ENCODE results near the gene STON1.
"Not testable (repeated sequence)": the region's sequence is repeated elsewhere in the genome, so short reads cannot be mapped to it uniquely, and the experiment has no call there.

STON1 gene

DNA sequence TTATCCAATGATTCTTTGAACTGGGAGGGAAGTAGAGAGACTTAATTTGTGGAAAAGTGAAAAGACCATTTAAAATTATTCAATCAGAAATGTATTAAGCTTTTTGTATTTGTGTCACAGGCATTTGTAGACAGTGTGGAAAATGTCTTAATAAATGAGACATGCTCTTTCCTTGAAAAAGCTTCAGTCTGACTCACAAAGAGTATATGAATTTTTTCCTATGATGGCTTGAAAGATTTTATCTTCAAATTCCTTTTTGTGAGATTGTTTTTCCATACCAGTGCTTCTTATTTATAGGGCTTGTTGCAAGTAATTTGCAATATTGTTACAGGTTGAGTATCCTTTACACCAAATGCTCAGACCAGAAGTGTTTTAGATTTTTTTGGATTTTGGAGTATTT is 39.5 kb downstream of the STON1 start:
- no peak for DNase-seq (ENCODE audit: low read depth)

DNA sequence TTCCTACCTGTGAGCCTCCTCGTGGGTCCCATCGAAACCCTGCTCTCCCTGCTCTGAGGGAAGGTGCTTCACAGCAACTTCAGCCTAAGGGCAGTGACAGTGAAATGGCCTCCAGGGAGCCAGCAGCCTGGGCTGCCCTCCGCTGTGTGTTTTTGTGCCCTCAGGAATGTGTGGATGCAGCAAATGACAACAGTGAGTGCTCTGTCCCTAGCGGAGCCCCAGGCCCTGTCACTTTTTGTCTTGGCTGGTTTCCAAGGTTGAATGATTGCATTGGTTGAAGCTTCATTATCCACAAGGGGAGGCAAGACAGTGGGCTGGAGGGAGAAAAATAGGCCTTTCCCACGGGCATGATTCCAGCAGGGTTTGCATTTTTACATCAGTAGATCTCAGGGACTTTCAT is 42.9 kb downstream of the STON1 start:
- no peak for DNase-seq (ENCODE audit: low read depth)

DNA sequence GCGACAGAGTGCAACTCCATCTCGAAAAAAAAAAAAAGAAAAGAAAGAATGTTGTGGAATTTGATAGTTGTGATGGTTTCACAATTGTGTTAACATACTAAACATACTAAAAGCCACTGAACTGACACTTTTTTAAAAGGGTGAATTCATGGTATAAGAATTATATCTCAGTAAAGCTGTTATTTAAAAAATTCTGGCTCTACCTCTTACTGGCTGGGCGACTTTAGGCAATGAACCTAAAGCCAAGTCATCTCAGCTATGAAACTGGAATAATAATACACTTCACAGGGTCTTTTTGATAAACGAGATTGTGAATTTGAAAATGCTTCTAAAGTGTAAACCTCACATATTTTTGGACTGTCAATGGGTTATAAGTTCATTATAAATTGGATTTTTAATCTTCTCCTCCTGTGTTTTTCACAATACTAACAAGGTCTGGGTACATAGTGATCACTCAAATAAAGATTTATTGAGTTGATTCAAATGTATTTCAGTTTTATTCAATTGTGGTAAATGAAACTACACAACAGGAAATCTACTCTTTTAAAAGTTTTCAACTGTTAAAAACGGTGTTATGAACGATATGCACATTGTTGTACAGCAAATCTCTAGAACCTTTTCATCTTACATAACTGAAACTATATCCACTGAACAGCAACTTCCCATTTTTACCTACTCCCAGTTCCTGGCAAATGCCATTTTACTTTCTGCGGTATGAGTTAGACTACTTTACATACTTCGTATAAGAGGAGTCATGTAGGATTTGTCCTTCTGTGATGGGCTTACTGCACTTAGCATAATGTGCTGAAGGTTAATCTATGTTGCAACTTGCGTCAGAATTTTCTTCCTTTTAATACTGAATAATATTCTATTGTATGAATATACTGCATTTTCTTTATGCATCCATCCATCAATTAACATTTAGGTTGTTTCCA is 44.7 kb downstream of the STON1 start:
- no peak for DNase-seq (ENCODE audit: low read depth)

DNA sequence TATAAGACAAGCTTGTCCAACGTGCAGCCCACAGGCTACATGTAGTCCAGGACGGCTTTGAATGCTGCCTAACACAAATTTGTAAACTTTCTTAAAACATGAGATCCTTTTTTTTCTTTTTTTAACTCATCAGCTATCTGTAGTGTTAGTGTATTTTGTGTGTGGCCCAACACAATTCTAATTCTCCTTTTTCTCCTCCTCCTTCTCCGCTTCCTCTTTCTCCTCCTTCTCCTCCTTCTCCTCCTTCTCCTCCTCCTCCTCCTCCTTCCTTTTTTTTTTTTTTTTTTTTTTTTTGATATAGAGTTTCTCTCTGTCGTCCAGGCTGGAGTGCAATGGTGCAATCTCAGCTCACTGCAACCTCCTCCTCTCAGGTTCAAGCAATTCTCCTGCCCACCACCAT is 48.4 kb downstream of the STON1 start:
- no peak for DNase-seq (ENCODE audit: low read depth)

DNA sequence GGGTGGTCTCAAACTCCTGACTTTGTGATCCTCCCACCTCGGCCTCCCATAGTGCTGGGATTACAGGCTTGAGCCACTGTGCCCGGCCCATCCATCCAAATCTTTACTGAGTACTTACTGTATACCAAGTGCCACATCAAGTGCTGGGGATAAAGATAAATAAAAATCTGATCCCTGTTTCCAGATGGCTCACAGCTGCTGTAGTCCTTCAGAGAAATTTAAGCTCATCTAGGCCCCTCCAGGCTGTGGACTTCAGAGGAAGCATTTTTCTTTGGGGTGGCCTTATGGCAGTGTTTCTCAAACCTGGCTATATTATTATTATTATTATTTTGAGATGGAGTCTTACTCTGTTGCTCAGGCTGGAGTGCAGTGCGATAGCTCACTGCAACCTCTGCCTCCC is 54.0 kb downstream of the STON1 start:
- no peak for DNase-seq (ENCODE audit: low read depth)

DNA sequence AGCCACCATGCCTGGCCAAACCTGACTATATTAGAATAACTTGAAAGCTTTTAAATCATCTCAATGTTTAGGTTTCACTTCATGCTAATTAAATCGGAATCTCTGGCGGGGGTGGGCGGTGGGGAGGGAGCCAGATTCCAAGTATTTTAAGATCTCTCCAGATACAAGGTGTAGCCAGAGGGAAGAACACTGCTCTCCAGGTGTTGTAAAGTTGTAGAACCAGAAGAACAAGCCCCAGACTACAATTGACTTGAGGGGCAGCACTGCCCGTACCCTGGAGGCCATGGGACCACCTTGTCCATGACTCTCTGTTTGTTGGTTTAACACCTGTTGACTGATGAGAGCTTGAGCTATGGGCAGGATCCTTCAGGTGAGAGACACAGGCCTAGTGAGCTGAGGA is 54.6 kb downstream of the STON1 start:
- DNase-seq (ENCODE audit: low read depth): no peak

DNA sequence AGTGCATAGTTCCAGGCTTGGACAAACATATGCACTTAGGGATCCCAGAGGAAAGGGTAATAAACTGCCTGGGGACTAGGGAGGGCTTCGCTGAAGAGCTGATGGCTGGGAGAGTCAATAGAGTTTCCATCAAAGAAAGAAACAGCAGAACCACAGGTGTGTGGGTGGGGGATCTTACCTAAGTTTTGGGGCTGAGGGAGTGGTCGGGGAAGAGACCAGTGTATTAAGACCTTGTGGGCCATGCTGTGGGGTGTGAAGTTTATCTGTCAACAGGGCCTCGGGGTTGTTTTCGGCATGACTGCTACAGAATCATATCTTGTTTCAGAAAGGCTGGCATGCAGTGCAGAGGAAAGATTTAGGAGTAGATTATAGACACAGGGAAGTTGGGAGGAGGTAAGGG is 56.5 kb downstream of the STON1 start:
- DNase-seq (ENCODE audit: low read depth): no peak

DNA sequence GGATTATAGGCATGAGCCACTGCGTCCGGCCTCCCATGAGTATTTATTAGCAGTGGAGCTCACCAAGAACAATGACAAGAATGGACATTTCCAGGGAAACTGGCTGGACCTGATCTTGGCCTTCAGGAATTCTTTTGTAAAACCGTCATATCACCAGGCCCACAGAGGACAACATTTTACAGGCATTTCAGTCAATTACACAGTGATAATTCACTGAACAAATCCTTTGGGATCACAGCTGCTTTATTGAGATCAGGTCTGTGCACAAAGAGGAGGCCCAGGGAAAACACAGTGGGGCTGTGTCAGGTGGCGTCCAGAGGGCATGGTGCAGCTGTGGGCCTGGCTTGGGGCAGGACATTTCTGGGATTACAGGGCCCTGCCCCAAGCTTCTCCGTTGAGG is 57.6 kb downstream of the STON1 start:
- no peak for DNase-seq (ENCODE audit: low read depth)

DNA sequence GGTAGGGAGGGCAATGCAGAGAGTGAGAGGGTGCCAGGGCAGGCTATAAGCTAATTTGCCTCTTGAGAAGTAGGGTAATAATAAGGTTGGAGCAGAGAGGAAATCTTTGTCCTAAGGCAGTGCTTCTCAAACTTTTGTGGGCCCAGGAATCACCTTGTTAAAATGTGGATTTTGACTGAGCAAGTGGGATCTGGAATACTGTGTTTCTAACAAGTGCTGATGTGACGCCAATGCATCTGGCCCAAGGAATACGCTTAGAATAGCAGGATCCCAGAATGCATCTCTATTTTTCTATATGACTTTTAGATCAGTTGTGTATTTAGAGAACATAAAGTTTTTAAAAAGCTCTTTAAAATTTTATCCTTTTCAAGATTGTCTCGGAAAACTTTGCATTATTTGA is 58.0 kb downstream of the STON1 start:
- DNase-seq (ENCODE audit: low read depth): no peak

DNA sequence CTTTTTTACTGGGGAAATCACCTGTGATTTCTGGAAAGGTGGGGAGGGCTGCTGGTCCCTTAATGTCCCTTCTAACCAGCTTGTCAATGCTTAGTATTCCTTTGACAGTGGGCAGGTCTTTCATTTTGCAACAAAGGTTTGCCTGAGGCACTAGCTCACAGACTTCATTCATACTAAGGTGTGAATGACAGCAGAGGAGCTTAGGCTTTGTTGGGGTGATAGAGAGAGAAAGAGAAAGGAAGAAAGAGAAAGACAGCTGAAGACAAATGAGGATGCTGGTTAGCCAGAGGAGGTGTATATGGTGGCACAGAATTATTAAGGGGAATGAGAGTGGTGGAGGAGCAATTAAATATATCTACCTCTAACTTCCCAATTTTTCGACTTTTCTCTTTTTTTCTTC is 58.8 kb downstream of the STON1 start:
- no peak for DNase-seq (ENCODE audit: low read depth)

DNA sequence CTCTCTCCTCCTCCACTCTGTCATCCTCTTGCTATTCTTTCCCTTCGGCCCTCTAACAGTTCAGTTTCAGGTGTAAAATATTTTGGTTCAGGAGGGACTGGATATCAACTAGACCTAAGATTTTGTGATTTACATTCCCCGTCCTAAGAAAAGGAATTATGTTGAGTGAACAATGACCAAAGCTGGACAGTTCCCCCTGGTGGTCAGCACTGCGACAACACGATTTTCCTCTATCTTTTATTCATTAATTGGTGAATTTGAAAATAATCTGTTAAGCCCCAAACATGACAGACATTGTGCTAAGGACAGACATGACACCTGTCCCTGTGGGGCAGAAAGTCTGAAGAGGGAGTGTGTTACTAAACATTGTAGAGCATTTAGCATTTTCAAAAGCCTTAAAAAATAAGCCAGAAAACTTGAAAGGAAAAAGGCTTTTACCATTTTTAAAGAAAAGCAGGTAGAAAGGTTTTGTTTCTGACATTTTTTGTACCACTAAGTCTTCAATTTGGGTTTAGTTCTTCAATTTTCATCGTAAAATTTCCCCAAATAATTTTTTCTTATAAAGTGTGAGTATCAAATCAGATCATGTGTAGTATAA is 59.3 kb downstream of the STON1 start:
- DNase-seq (ENCODE audit: low read depth): no peak

DNA sequence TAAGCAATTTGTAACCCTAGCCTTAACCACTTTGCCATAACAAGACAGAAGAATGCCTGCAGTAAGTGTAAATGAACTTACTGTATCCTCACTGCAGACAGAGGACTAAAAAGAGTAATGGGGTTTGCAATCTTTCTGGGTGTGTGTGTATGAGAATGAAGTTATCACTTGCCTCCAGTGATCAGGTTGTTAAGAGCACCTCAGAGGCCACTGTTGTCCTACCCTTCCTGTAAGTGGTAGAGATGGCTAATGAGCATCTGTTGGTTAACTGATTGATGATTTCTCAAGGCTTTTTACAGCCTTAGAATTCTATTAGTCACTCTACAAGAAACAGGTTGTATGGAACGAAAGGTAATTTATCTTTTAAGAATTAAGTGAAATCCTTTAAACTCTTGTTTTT is 60.1 kb downstream of the STON1 start:
- DNase-seq (ENCODE audit: low read depth): no peak

DNA sequence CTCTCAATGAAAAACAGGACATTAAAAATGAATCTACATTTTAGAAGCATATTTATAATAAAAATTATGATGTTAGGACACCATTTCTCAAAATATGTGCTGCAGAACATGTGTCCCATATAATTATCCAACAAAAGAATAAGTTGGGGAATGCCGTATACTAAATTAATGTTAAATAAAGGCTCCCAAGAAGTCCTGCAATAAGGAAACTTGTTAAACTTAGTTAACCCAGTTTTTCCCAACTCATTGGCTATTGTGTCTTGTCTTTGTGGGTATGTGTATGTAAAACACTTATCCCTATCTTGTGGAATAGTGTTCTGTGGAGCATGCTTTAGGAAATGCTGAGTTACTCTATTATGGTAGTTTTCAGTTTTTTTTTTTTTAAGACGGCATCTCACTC is 62.1 kb downstream of the STON1 start:
- DNase-seq (ENCODE audit: low read depth): no peak

DNA sequence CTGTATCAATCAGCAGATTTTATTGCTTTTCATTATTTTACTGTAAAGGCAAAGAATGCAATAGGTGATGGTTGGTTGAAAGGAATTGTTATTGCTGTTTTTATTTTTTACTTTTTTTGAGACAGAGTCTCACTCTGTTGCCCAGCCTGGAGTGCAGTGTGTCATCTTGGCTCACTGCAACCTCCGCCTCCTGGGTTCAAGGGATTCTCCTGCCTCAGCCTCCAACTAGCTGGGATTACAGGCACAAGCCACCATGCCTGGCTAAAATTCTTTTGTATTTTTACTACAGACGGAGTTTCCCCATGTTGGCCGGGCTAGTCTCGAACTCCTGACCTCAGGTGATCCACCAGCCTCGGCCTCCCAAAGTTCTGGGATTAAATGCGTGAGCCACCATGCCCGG is 66.8 kb downstream of the STON1 start:
- not testable (repeated sequence) for DNase-seq (ENCODE audit: low read depth)

DNA sequence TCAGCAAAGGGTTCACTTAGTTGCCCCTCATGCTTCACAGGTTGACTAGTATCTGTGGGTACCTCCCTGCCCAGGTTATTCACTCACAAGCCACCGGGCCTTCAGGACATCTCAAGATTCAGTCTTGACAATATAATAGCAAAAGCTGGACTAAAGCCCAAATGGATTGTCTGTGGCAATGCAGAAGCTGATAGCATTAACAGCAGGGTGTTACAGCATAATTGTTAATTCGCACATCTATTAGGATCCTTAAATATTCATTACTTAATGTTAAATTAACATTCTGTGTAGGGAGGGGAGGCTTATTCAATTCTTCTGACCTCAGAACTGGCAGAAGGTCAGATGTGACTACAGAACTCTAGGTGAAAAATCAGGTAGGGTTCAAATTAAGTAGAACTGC is 67.5 kb downstream of the STON1 start:
- DNase-seq (ENCODE audit: low read depth): no peak

DNA sequence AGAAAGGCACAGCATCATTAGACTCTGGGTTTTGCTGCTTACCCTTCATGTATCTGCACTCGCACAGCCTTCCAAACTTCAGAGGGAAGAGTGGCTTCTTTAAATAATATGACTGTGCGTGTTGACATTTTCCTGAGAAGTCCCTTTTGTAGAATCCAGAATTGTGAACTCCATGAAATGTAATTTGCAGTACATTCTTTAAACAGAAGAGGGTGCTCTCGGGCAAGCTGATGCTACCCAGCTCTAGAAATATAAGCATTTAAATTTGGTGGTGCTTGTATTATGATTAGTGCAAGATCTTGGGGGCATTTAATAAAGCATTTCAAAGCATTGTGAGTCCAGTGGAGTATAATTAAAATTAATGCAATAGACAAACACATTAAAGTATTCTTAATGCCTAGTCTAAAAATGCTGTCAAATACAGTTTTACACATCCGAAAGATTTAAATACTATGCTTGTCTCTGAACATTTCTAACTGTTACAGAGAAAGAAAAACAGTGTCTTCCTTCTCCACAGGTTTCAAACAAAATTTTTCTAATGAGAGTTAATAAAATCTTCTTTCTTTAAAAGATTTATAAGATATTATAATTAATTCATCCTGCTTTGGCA is 70.4 kb downstream of the STON1 start:
- DNase-seq (ENCODE audit: low read depth): no peak

DNA sequence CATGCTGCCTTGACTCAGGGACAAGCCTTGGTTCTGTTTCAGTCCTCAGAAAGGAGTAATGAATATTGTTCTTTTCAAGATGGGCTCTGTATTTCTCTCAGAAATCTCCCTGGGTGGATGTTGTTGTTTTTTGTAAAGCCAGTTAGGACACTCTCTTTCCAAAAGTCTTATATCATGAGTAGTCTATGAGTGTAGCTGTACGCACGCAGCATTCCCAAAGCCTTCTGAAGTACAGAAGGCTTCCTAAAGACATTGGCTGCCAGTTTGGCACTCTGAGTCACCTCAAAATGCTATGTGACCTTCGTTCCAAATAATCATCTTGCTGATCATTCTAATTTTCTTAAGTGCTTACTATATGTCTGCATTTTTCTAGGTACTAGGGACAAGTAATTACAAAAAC is 71.0 kb downstream of the STON1 start:
- DNase-seq (ENCODE audit: low read depth): no peak

DNA sequence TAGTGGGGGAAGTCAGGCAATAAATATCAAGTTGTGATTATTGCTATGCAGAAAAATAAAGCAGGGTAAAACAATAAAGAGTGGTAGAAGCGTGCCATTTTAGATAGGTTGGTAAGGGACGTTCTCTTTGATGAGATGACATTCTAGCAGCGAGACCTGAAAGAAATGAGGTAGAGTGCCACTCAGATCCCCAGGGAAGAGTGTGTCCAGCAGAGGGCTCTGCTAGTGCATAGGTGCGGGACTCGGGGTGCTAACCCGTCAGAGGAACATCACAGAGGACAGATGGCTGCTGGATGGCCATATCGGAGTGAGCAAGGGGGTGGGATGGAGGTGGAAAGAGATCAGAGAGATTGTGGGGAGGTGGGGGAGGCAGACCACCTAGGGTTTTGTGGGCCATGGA is 71.4 kb downstream of the STON1 start:
- DNase-seq (ENCODE audit: low read depth): no peak

DNA sequence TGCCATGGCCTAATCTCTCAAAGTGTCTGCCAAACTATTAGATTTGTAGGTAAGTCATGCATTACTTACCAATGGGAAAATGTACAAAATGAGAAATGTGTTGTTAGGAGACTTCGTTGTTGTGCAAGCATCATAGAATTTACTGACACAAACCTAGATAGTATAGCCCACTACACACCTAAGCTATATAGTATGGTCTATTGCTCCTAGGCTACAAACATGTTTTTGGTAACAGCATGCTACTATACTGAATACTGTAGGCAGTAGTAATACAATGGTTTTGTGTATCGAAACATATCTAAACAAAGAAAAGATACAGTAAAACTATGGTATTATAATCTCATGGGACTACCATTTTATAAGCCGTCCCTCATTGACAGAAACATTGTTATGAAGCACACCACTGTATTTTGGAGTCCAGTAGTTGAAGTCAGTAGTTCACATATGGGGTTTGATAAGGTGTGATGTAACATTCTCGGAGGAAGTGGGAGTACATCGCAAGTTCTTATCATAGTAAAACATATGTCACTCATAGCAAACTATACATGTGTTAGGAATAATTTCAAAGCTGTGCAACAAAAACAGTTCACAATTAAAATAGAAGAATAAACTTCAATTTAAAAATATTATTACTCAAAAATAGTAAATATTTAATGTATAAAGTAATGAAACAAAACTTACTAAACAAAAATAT is 75.7 kb downstream of the STON1 start:
- DNase-seq (ENCODE audit: low read depth): no peak

DNA sequence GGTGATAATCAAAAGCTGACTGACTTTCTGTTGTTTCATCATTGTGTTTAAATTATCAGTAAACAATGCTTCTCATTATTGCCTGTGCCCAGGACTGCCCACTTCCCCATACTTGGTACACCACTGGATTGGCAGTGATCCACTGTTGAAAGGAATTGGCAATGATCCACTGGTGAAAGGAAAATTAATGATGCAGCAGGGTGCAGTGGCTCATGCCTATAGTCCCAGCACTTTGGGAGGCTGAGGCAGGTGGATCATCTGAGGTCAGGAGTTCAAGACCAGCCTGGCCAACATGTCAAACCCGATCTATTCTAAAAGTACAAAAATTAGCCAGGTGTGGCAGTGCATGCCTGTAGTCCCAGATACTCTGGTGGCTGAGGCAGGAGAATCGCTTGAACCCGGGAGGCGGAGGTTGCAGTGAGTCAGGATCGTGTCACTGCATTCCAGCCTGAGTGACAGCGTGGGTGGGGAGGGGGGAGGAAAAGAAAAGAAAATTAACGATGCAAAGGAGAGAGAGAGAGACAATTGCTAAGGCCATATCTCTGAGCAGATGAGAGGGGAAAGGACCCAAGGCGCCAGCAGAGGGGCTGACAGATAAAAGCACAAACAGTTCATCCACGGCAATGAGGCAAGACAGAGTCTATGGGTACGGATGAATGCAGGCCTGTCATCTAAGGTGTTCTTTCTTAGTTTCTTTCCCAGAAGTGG is 77.5 kb downstream of the STON1 start:
- no peak for DNase-seq (ENCODE audit: low read depth)

DNA sequence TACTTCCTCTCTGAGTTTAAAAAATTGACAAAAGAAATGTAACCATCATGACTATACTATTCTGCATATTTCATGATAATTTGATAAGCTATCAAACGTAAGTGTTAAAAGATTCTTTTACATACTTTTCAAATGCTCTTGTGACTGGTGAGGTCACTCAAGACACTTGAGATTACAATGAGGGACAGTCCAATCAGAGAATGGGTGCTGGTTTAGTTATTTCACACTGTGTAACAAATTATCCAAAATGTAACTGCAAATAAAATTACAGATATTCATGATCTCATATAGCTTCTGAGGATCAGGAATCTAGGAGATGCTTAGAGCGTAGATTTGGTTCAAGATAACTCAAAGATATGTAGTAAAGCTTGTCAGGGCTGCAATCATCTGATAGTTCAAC is 83.3 kb downstream of the STON1 start:
- no peak for DNase-seq (ENCODE audit: low read depth)

DNA sequence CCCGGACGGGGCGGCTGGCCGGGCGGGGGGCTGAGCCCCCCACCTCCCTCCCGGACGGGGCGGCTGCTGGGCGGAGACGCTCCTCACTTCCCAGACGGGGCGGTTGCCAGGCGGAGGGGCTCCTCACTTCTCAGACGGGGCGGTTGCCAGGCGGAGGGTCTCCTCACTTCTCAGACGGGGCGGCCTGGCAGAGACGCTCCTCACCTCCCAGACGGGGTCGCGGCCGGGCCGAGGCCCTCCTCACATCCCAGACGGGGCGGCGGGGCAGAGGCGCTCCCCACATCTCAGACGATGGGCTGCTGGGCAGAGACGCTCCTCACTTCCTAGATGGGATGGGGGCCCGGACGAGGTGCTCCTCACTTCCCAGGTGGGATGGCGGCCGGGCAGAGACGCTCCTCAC is 84.6 kb downstream of the STON1 start:
- not testable (repeated sequence) for DNase-seq (ENCODE audit: low read depth)

Measured in activated T-cell treated with anti-CD3 and anti-CD28 coated beads for 48 hours (primary cell).